T-cell (primary cell): ENCODE data around the gene PCDH9. TPM values are rescaled to one million over a fixed set of nuclear protein-coding genes. Genes with fewer than 3 reads are reported as not detected.
"Not testable (repeated sequence)": the region's sequence is repeated elsewhere in the genome, so short reads cannot be mapped to it uniquely, and the experiment has no call there.

Experiments used
- ATAC-seq, 4 experiments: fragments of 200-7000 bp in 3 of 4; fragments of 150-1000 bp in 1 of 4; cut with Tn5 transposase; replicated peaks in 1 of 4; 1 replicate in 3 of 4; 2 replicates in 1 of 4; pipeline ENCODE4 v1.10.0; 2021; ENCODE audit warnings: moderate library complexity in 3 of 4, mild to moderate bottlenecking in 2 of 4, moderate number of reproducible peaks in 1 of 4
- CTCF ChIA-PET, 2 donors: fragments of 300-600 bp; sonication (Branson Sonifier 250); formaldehyde crosslinking; loops; one replicate each; lab custom pipeline; 2022; ENCODE audit warnings: antibody characterized with exemption in 2 of 2; lab: Charles Lee
- POLR2A ChIA-PET, 2 donors: fragments of 300-600 bp; sonication (Branson Sonifier 250); formaldehyde crosslinking; loops; one replicate each; lab custom pipeline; 2022; ENCODE audit warnings: antibody characterized with exemption in 2 of 2; lab: Charles Lee
- DNase-seq, 35 experiments: peaks; one replicate each; pipeline versions ENCODE4 v3.0.0 to v3.0.0-alpha.2; 2013 to 2023
- H3K27ac ChIP-seq: one replicate; pipeline ENCODE4 v1.5.1; 2013; ENCODE audit warnings: low read length
- H3K27me3 ChIP-seq, 2 experiments: replicated peaks in 1 of 2; 1 replicate in 1 of 2; 2 replicates in 1 of 2; pipeline versions ENCODE4 v1.6.1 to v1.7.0; 2013; ENCODE audit warnings: low read length in 1 of 2, mixed read lengths in 1 of 2; ENCODE audit not compliant: control insufficient read depth in 2 of 2, insufficient read depth in 2 of 2; ENCODE audit errors: extremely low read depth in 1 of 2
- H3K36me3 ChIP-seq, 2 donors: 1 replicate in 1 of 2; 2 replicates in 1 of 2; pipeline versions ENCODE4 v1.6.1 to v1.7.0; 2013; ENCODE audit warnings: low read length in 1 of 2; ENCODE audit not compliant: control insufficient read depth in 2 of 2, insufficient read depth in 1 of 2; ENCODE audit errors: extremely low read depth in 1 of 2
- H3K4me1 ChIP-seq, 2 experiments: 1 replicate in 1 of 2; 2 replicates in 1 of 2; pipeline versions ENCODE4 v1.6.1 to v1.7.0; 2013; ENCODE audit warnings: low read length in 2 of 2, mixed read lengths in 1 of 2; ENCODE audit not compliant: insufficient read depth in 2 of 2, control insufficient read depth in 1 of 2; ENCODE audit errors: extremely low read depth in 1 of 2
- H3K4me3 ChIP-seq, 2 donors: 1 replicate in 1 of 2; 2 replicates in 1 of 2; pipeline versions ENCODE4 v1.5.1 to v1.7.0; 2013; ENCODE audit warnings: mild to moderate bottlenecking in 2 of 2, low read length in 1 of 2, moderate library complexity in 1 of 2; ENCODE audit not compliant: control insufficient read depth in 1 of 2; ENCODE audit errors: extremely low read depth in 1 of 2
- H3K9me3 ChIP-seq: 2 replicates; pipeline ENCODE4 v1.7.0; 2013
- H3K27ac Mint-ChIP-seq, 2 donors: one replicate each; pipeline ENCODE4 v1.8.0; 2020 to 2021; ENCODE audit warnings: mild to moderate bottlenecking in 2 of 2, mixed read lengths in 2 of 2
- H3K27me3 Mint-ChIP-seq, 2 donors: one replicate each; pipeline ENCODE4 v1.8.0; 2021 to 2022; ENCODE audit warnings: mixed read lengths in 2 of 2
- H3K36me3 Mint-ChIP-seq: one replicate; pipeline ENCODE4 v1.8.0; 2021; ENCODE audit warnings: mixed read lengths
- H3K4me1 Mint-ChIP-seq, 3 donors: one replicate each; pipeline ENCODE4 v1.8.0; 2020 to 2022; ENCODE audit warnings: mixed read lengths in 3 of 3, mild to moderate bottlenecking in 1 of 3
- H3K4me3 Mint-ChIP-seq, 3 donors: one replicate each; pipeline ENCODE4 v1.8.0; 2020 to 2022; ENCODE audit warnings: mild to moderate bottlenecking in 3 of 3, mixed read lengths in 3 of 3, moderate library complexity in 3 of 3
- H3K9me3 Mint-ChIP-seq, 3 donors: one replicate each; pipeline ENCODE4 v1.8.0; 2020 to 2022; ENCODE audit warnings: mixed read lengths in 3 of 3
- WGBS: methylation state at CpG from one replicate; pipeline ENCODE4 v1.1.5; 2013; ENCODE audit warnings: missing lambda C conversion rate; ENCODE audit not compliant: insufficient coverage; 5-methylcytosine and 5-hydroxymethylcytosine counted together
- total RNA-seq, 35 experiments: library from RNA in 6 of 35; stranded (reverse) in 6 of 35; fragments of 120-200 nt in 1 of 35; gene quantifications; one replicate each; pipeline versions ENCODE4 v1.2.1 to v1.2.4 and lab custom pipeline; 2013 to 2026

PCDH9 gene
- total RNA-seq, 5 donors from 2014 or later (not counting 1 experiment from before 2014, with no cell fraction given) = 0.38 to 1.3 (median 0.53) TPM

- H3K36me3 ChIP-seq = no peaks in the 10 kb centered on the region
- H3K4me1 Mint-ChIP-seq = no peaks in the 10 kb centered on the region
- no peaks in the 10 kb centered on the region for H3K4me1 ChIP-seq
- no peaks in the 10 kb centered on the region for H3K27me3 ChIP-seq
- peaks cover 0 to 5% (median 0%) of the 10 kb centered on the region in 3 donors for H3K9me3 Mint-ChIP-seq
- CTCF ChIA-PET = no interaction called here
- POLR2A ChIA-PET = no interaction called here
- no peak overlapping the region for H3K27ac Mint-ChIP-seq
- no peaks in the 10 kb centered on the region for H3K9me3 ChIP-seq
- no peaks in the 10 kb centered on the region for H3K27me3 Mint-ChIP-seq
- no peak overlapping the region for H3K4me3 ChIP-seq
- ATAC-seq (no peak), DNase-seq (no peak)
- no peaks in the 10 kb centered on the region for H3K36me3 Mint-ChIP-seq
- H3K4me3 Mint-ChIP-seq = no peak overlapping the region
- H3K27ac ChIP-seq = no peak overlapping the region
- 58% methylated on average over 2 of the region's 5 CpGs for WGBS
These were observed 334.4 kb downstream of the PCDH9 start for GRCh38 chr13:66895780-66896179.

DNA sequence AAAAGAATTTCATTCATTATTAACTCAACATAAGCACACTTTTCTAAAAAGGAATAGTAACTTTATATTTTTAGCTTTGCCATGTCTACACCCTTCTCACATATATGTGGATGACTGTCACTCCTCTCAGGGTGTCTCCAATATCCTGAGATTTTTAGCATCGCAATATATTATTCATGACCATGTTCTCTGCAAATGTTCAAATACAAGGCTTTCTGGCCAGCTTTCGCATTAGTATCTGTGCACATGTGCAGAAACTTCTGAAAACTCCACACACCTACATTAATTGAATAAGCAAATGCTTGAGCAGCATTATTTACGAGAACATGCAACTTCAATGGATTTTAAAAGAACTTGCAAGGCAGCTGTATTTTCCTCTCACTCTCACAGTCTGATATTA is 334.8 kb downstream of the PCDH9 start:
- Histone ChIP-seq H3K27me3 (no peaks in the 10 kb centered on the region), H3K4me1 (no peaks in the 10 kb centered on the region), H3K9me3 (no peaks in the 10 kb centered on the region), H3K36me3 (no peaks in the 10 kb centered on the region), H3K4me3 (no peak overlapping the region), H3K27ac (no peak overlapping the region)
- H3K4me3 Mint-ChIP-seq = no peak overlapping the region
- no peak overlapping the region for H3K27ac Mint-ChIP-seq
- no peaks in the 10 kb centered on the region for H3K36me3 Mint-ChIP-seq
- H3K9me3 Mint-ChIP-seq = peaks cover 0 to 5% (median 0%) of the 10 kb centered on the region in 3 donors
- ChIA-PET POLR2A (no interaction called here), CTCF (no interaction called here)
- ATAC-seq (no peak), DNase-seq (no peak)
- WGBS = 77% methylated on average over 3 of the region's 3 CpGs
- no peaks in the 10 kb centered on the region for H3K4me1 Mint-ChIP-seq
- H3K27me3 Mint-ChIP-seq = no peaks in the 10 kb centered on the region

- CTCF ChIA-PET = no interaction called here
- no peaks in the 10 kb centered on the region for H3K27me3 ChIP-seq
- ATAC-seq (no peak), DNase-seq (no peak)
- 80% methylated on average over 1 of the region's 1 CpG for WGBS
- Mint-ChIP-seq H3K4me1 (no peaks in the 10 kb centered on the region), H3K4me3 (no peak overlapping the region), H3K27ac (no peak overlapping the region), H3K36me3 (no peaks in the 10 kb centered on the region), H3K27me3 (no peaks in the 10 kb centered on the region), H3K9me3 (peaks cover 0 to 7% (median 2%) of the 10 kb centered on the region in 3 donors)
- no peak overlapping the region for H3K27ac ChIP-seq
- H3K9me3 ChIP-seq = no peaks in the 10 kb centered on the region
- H3K4me3 ChIP-seq = no peak overlapping the region
- no peaks in the 10 kb centered on the region for H3K36me3 ChIP-seq
- POLR2A ChIA-PET = no interaction called here
- no peaks in the 10 kb centered on the region for H3K4me1 ChIP-seq
These were observed 341.4 kb downstream of the PCDH9 start for GRCh38 chr13:66888698-66889097.

GRCh38 chr13:66887088-66887487 is 343.0 kb downstream of the PCDH9 start:
- H3K4me3 Mint-ChIP-seq = no peak overlapping the region
- Histone ChIP-seq H3K4me1 (no peaks in the 10 kb centered on the region), H3K27me3 (no peaks in the 10 kb centered on the region), H3K4me3 (no peak overlapping the region), H3K9me3 (no peaks in the 10 kb centered on the region), H3K27ac (no peak overlapping the region), H3K36me3 (no peaks in the 10 kb centered on the region)
- peaks cover 0 to 7% (median 4%) of the 10 kb centered on the region in 3 donors for H3K9me3 Mint-ChIP-seq
- ChIA-PET POLR2A (no interaction called here), CTCF (no interaction called here)
- no peak overlapping the region for H3K27ac Mint-ChIP-seq
- DNase-seq (no peak), ATAC-seq (no peak)
- no peaks in the 10 kb centered on the region for H3K4me1 Mint-ChIP-seq
- H3K36me3 Mint-ChIP-seq = no peaks in the 10 kb centered on the region
- no CpG with 5 or more reads among the region's 5 CpGs for WGBS
- no peaks in the 10 kb centered on the region for H3K27me3 Mint-ChIP-seq

DNA sequence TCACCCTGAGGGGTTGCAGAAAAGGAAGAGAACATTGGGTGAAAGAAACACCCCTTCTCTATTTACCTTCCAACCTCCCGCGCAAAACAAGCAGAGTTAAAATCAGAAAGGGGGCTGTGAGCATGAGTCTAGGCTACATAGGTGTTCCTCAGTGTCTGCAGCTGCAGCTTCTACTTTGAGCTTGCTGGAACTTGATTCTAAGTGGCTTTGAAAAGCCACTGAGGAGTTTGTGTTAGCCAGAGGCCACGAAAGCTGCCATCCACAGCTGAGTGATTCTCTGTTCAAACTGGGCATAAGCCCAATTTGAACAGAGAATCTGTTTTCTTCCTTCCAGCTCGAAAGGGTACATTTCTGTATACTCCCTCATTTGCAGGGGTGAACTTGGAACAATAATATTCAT is 343.9 kb downstream of the PCDH9 start:
- ATAC-seq (no peak), DNase-seq (no peak)
- CTCF ChIA-PET = no interaction called here
- no peaks in the 10 kb centered on the region for H3K27me3 Mint-ChIP-seq
- H3K4me3 Mint-ChIP-seq = no peak overlapping the region
- no peak overlapping the region for H3K27ac Mint-ChIP-seq
- H3K36me3 Mint-ChIP-seq = no peaks in the 10 kb centered on the region
- Histone ChIP-seq H3K4me1 (no peaks in the 10 kb centered on the region), H3K9me3 (no peaks in the 10 kb centered on the region), H3K36me3 (no peaks in the 10 kb centered on the region), H3K4me3 (no peak overlapping the region), H3K27me3 (no peaks in the 10 kb centered on the region), H3K27ac (no peak overlapping the region)
- H3K4me1 Mint-ChIP-seq = no peaks in the 10 kb centered on the region
- H3K9me3 Mint-ChIP-seq = peaks cover 0 to 7% (median 4%) of the 10 kb centered on the region in 3 donors
- POLR2A ChIA-PET = no interaction called here
- 50% methylated on average over 1 of the region's 4 CpGs for WGBS

DNA sequence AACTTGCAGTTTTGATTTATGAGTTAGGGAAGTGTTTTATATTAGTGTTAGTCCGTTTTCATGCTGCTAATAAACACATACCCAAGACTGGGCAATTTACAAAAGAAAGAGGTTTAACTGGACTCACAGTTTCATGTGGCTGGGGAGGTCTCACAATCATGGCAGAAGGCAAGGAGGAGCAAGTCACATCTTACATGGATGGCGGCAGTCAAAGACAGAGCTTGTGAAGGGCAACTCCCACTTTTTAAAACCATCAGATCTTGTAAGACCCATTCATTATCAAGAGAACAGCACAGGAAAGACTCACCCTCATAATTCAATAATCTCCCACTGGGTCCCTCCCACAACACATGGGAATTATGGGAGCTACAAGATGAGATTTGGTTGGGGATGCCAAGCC is 349.0 kb downstream of the PCDH9 start:
- peaks cover 9 to 23% (median 9%) of the 10 kb centered on the region in 3 donors for H3K9me3 Mint-ChIP-seq
- POLR2A ChIA-PET, H3K36me3 ChIP-seq, CTCF ChIA-PET, H3K4me3 ChIP-seq, H3K4me3 Mint-ChIP-seq, DNase-seq, H3K4me1 Mint-ChIP-seq, H3K9me3 ChIP-seq, H3K27me3 ChIP-seq, H3K36me3 Mint-ChIP-seq, H3K27ac ChIP-seq, ATAC-seq, H3K27ac Mint-ChIP-seq, H3K27me3 Mint-ChIP-seq, H3K4me1 ChIP-seq: not testable (repeated sequence)
- WGBS = no CpG with 5 or more reads among the region's 2 CpGs

DNA sequence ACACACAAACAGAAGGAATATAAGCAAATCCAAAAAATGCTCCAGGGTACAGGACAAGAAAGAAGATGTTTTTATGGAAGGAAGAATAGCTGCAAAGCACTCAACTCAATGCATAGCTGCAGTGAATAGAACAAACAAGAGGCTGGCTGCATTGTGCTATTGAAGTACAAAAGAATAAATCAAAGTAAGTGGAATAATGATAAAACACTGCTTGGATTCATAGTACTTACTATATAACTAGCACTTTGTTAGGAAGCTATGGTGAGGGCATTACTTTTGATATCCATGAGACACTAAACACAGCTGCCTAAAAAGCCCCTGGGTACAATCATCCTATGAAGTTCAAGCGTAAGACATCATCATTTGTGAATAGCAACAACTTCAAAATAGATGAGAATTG is 350.1 kb downstream of the PCDH9 start:
- H3K27me3 Mint-ChIP-seq = no peaks in the 10 kb centered on the region
- Histone ChIP-seq H3K27ac (no peak overlapping the region), H3K27me3 (no peaks in the 10 kb centered on the region), H3K4me1 (no peaks in the 10 kb centered on the region), H3K4me3 (no peak overlapping the region), H3K9me3 (no peaks in the 10 kb centered on the region), H3K36me3 (no peaks in the 10 kb centered on the region)
- CTCF ChIA-PET = no interaction called here
- no CpG with 5 or more reads among the region's 1 CpG for WGBS
- POLR2A ChIA-PET = no interaction called here
- peaks cover 9 to 22% (median 9%) of the 10 kb centered on the region in 3 donors for H3K9me3 Mint-ChIP-seq
- no peaks in the 10 kb centered on the region for H3K4me1 Mint-ChIP-seq
- no peak for ATAC-seq
- no peak overlapping the region for H3K27ac Mint-ChIP-seq
- no peak overlapping the region for H3K4me3 Mint-ChIP-seq
- no peaks in the 10 kb centered on the region for H3K36me3 Mint-ChIP-seq
- DNase-seq = no peak
